K562 (cell line): ENCODE data around the gene GNAI1. TPM values are rescaled to one million over a fixed set of nuclear protein-coding genes. Genes with fewer than 3 reads are reported as not detected.

Experiments used
- ATAC-seq: fragments of 200-7000 bp; cut with Tn5 transposase; 3 replicates; pipeline ENCODE4 v1.9.1; 2020; ENCODE audit warnings: moderate library complexity
- BruUV-seq: library from RNA; stranded (reverse); fragments of 400-500 nt; replicated peaks from 2 replicates; lab custom pipeline; 2021; lab: Mats Ljungman, UMichigan
- CTCF ChIA-PET: fragments of 300-600 bp; formaldehyde crosslinking; extraction: SDS; loops from one replicate; lab custom pipeline; 2021; ENCODE audit warnings: low intra/inter-chr PET ratio; lab: Yijun Ruan, JAX
- POLR2A ChIA-PET: fragments of 300-600, 350-650 bp; sonication (Branson Sonifier 250); formaldehyde crosslinking; extraction: SDS; loops from one replicate; lab custom pipeline; 2021; ENCODE audit warnings: antibody characterized with exemption, inconsistent platforms; lab: Yijun Ruan, JAX
- DNase-seq, 4 experiments: peaks; one replicate each; pipeline versions ENCODE4 v3.0.0 to v3.0.0-alpha.2; 2011 to 2018; ENCODE audit warnings: low spot score in 3 of 4, mixed read lengths in 3 of 4; ENCODE audit errors: extremely low read depth in 1 of 4
- FAIRE-seq: peaks from 2 replicates; lab custom pipeline; 2011; peaks lifted over from hg19 to GRCh38; lab: Jason Lieb, UNC
- H2AFZ ChIP-seq: 2 replicates; pipeline ENCODE4 v1.6.0; 2011; ENCODE audit warnings: low read depth, low read length, control low read depth, inconsistent platforms
- H3K27ac ChIP-seq: fragments of 200-600 bp; 3 replicates; pipeline ENCODE4 v1.8.0; 2011; ENCODE audit warnings: low read depth, mild to moderate bottlenecking, control low read depth, inconsistent platforms, low read length, moderate library complexity, mixed read lengths; ENCODE audit errors: extremely low read depth
- H3K27me3 ChIP-seq, 2 experiments: fragments of 300-600 bp in 1 of 2; 2 replicates in 1 of 2; 3 replicates in 1 of 2; pipeline versions ENCODE4 v1.6.0 to v1.8.0; 2011; ENCODE audit warnings: inconsistent platforms in 2 of 2, low read length in 2 of 2, mild to moderate bottlenecking in 1 of 2, mixed read lengths in 1 of 2, moderate library complexity in 1 of 2; ENCODE audit not compliant: control insufficient read depth in 2 of 2, insufficient read depth in 2 of 2
- H3K36me3 ChIP-seq: fragments of 300-600 bp; 3 replicates; pipeline ENCODE4 v1.8.0; 2011; ENCODE audit warnings: mild to moderate bottlenecking, low read length, inconsistent platforms; ENCODE audit not compliant: control insufficient read depth, insufficient read depth
- H3K4me1 ChIP-seq, 2 experiments: fragments of 200-600 bp in 1 of 2; replicated peaks in 1 of 2; 2 replicates in 1 of 2; 3 replicates in 1 of 2; pipeline versions ENCODE4 v1.5.1 to v1.8.0; 2011; ENCODE audit warnings: inconsistent platforms in 2 of 2, low read length in 2 of 2, mild to moderate bottlenecking in 1 of 2, mixed read lengths in 1 of 2, moderate library complexity in 1 of 2; ENCODE audit not compliant: control insufficient read depth in 2 of 2, insufficient read depth in 2 of 2
- H3K4me2 ChIP-seq: 2 replicates; pipeline ENCODE4 v1.6.1; 2011; ENCODE audit warnings: low read length, control low read depth, inconsistent platforms, mixed read lengths; ENCODE audit not compliant: insufficient read depth
- H3K4me3 ChIP-seq: fragments of 200-600 bp; sonication (generic), shearing (Covaris generic); 2 replicates; pipeline ENCODE4 v1.5.1; 2016; ENCODE audit warnings: control low read depth, inconsistent platforms
- H3K79me2 ChIP-seq: fragments of 200-600 bp; 3 replicates; pipeline ENCODE4 v1.8.0; 2011; ENCODE audit warnings: low read length, inconsistent platforms; ENCODE audit not compliant: control insufficient read depth, insufficient read depth
- H3K9ac ChIP-seq, 2 experiments: 2 replicates each; pipeline versions ENCODE4 v1.6.0 to v1.6.1; 2011; ENCODE audit warnings: low read depth in 2 of 2, low read length in 2 of 2, control low read depth in 1 of 2, inconsistent platforms in 1 of 2, mild to moderate bottlenecking in 1 of 2, mixed read lengths in 1 of 2; ENCODE audit not compliant: insufficient read depth in 1 of 2
- H3K9me1 ChIP-seq: one replicate; pipeline ENCODE4 v1.6.0; 2011; ENCODE audit warnings: inconsistent platforms, mild to moderate bottlenecking, low read length, moderate library complexity; ENCODE audit not compliant: control insufficient read depth, insufficient read depth
- H3K9me3 ChIP-seq: replicated peaks from 2 replicates; pipeline ENCODE4 v1.5.1; 2011; ENCODE audit warnings: low read depth, low read length, inconsistent platforms; ENCODE audit not compliant: control insufficient read depth, insufficient read depth
- H4K20me1 ChIP-seq: replicated peaks from 2 replicates; pipeline ENCODE4 v1.6.1; 2011; ENCODE audit warnings: low read length, inconsistent platforms, mixed read lengths; ENCODE audit not compliant: control insufficient read depth, insufficient read depth
- ARID2 ChIP-seq: fragments of 450-650 bp; IDR thresholded peaks from 2 replicates; pipeline ENCODE4 v1.6.1; 2017; ENCODE audit warnings: antibody characterized with exemption, mild to moderate bottlenecking
- HBP1 ChIP-seq: fragments of 450-650 bp; formaldehyde crosslinking; IDR thresholded peaks from 2 replicates; pipeline ENCODE4 v1.4.0; 2022; ENCODE audit warnings: missing genetic modification characterization
- IRF2 ChIP-seq: sonication (generic); formaldehyde crosslinking; IDR thresholded peaks from 2 replicates; pipeline ENCODE4 v1.8.1; 2022; ENCODE audit warnings: mild to moderate bottlenecking, missing genetic modification reagents
- RCOR1 ChIP-seq, 2 experiments: IDR thresholded peaks; 2 replicates each; pipeline ENCODE4 v1.6.1; 2012; ENCODE audit warnings: low read depth in 2 of 2, low read length in 2 of 2, borderline replicate concordance in 1 of 2, improper control_type of control experiment in 1 of 2
- SMARCB1 ChIP-seq: IDR thresholded peaks from 2 replicates; pipeline ENCODE4 v1.6.1; 2011; ENCODE audit warnings: improper control_type of control experiment, low read depth; ENCODE audit not compliant: insufficient read length
- TAF15 ChIP-seq: fragments of 200-400 bp; formaldehyde crosslinking; IDR thresholded peaks from 2 replicates; pipeline ENCODE4 v1.6.1; 2017; ENCODE audit warnings: mild to moderate bottlenecking, low read depth, low read length, moderate library complexity
- ZFP30 ChIP-seq: fragments of 250-450 bp; sonication (Bioruptor Pico); IDR thresholded peaks from 2 replicates; pipeline ENCODE4 v1.8.0; 2022; ENCODE audit warnings: moderate library complexity, mild to moderate bottlenecking, inconsistent platforms, borderline replicate concordance
- ZNF408 ChIP-seq: fragments of 250-450 bp; sonication (Bioruptor Pico); IDR thresholded peaks from 2 replicates; pipeline ENCODE4 v1.4.0; 2020; ENCODE audit warnings: low read depth, mild to moderate bottlenecking, moderate library complexity
- ZNF444 ChIP-seq: fragments of 250-450 bp; sonication (Bioruptor Pico); IDR thresholded peaks from 2 replicates; pipeline ENCODE4 v1.4.0; 2020; ENCODE audit warnings: mild to moderate bottlenecking, moderate library complexity
- ZNF512 ChIP-seq: IDR thresholded peaks from 2 replicates; pipeline ENCODE4 v1.6.1; 2016; ENCODE audit warnings: missing genetic modification characterization, missing compliant biosample characterization
- WGBS: fragments of 100-300 bp; shearing (Covaris generic); methylation state at CpG from one replicate; pipeline ENCODE4 v1.1.6; 2016; ENCODE audit warnings: low coverage, mixed read lengths; ENCODE audit not compliant: insufficient coverage; ENCODE audit errors: missing lambda C conversion rate; 5-methylcytosine and 5-hydroxymethylcytosine counted together
- in situ Hi-C: fragments of 300-500 bp; cut with MboI; formaldehyde crosslinking; loops from 4 replicates; pipeline ENCODE4 v1.15.0; 2018; ENCODE audit warnings: inconsistent platforms, mixed read lengths
- intact Hi-C: fragments of 100-400 bp; cut with micrococcal nuclease; formaldehyde crosslinking; loops from 2 replicates; pipeline ENCODE4 v1.14.2; 2022
- polyA plus RNA-seq, 8 experiments: library from polyadenylated mRNA; depleted of rRNA in 4 of 8; stranded (reverse) in 5 of 8; unstranded in 3 of 8; fragments of >200 nt; fragmentation: Nextera tagmentation in 2 of 8; fragmentation: Illumina TruSeq in 1 of 8; extraction: Ambion mirVana in 2 of 8; extraction: Trizol in 1 of 8; gene quantifications; 2 replicates each; pipeline versions ENCODE4 v1.2.1 to v1.2.3, GENCODE V29; 2011 to 2014; ENCODE audit warnings: inconsistent platforms in 1 of 8, missing spikeins in 1 of 8
- total RNA-seq, 7 experiments: library from RNA; depleted of rRNA in 6 of 7; stranded (reverse); fragments of >200 nt in 6 of 7; fragmentation: Illumina TruSeq in 2 of 7; extraction: Trizol in 2 of 7; gene quantifications; 2 replicates each; pipeline versions ENCODE4 v1.2.1 to v1.2.3, GENCODE V29; 2011 to 2021; ENCODE audit warnings: low replicate concordance in 1 of 7

GNAI1 gene
- total and polyA plus RNA-seq, 9 of the 15 experiments (the other 6 are each of a cell fraction or from before 2014, with no cell fraction given) = 0.03 to 0.13 (median 0.08) TPM; not detected in 6

- FAIRE-seq (no peak), ATAC-seq (no peak)
- Histone ChIP-seq H3K4me3 (no peak overlapping the region), H3K9ac (no peak overlapping the region), H3K36me3 (no peaks in the 10 kb centered on the region), H2AFZ (no peak overlapping the region)
- ChIA-PET CTCF (no interaction called here), POLR2A (no interaction called here)
- intact Hi-C loops = no loop called here
- 0% methylated on average over 3 of the region's 3 CpGs for WGBS
- TF ChIP-seq TAF15 (no peak), ZNF408 (CRISPR knock-in tag) (no peak), HBP1 (no peak)
- TF ChIP-seq, all 486 proteins: peak for 0
- Histone ChIP-seq H3K79me2 (no peaks in the 10 kb centered on the region), H3K4me2 (no peak overlapping the region), H3K9me3 (no peaks in the 10 kb centered on the region), H3K27ac (no peak overlapping the region), H3K27me3 (no peaks in the 10 kb centered on the region), H3K9me1 (no peaks in the 10 kb centered on the region), H4K20me1 (no peaks in the 10 kb centered on the region), H3K4me1 (no peaks in the 10 kb centered on the region)
- DNase-seq = no peak
- in situ Hi-C loops = no loop called here
- BruUV-seq = no TSS peak
Measured at GRCh38 chr7:80204454-80204853, 69.8 kb downstream of the GNAI1 start.

- no peak overlapping the region for H2AFZ ChIP-seq
- 0% methylated on average over 1 of the region's 1 CpG for WGBS
- FAIRE-seq = no peak
- in situ Hi-C loops (no loop called here), intact Hi-C loops (no loop called here)
- ChIA-PET POLR2A (no interaction called here), CTCF (no interaction called here)
- H3K36me3 ChIP-seq = no peaks in the 10 kb centered on the region
- no peak overlapping the region for H3K27ac ChIP-seq
- no peaks in the 10 kb centered on the region for H3K9me3 ChIP-seq
- TF ChIP-seq ARID2 = no peak
- TF ChIP-seq ZNF444 (CRISPR knock-in tag) = no peak
- no peak for TF ChIP-seq SMARCB1
- TF ChIP-seq RCOR1 (IDR thresholded peaks at IDR 0.05; ENCODE audit: borderline replicate concordance in 1 of 2, low read depth in 2 of 2, low read length in 2 of 2) = no peak
- TF ChIP-seq ZFP30 (CRISPR knock-in tag) = no peak
- no peak for TF ChIP-seq ZNF512 (tag)
- no peak for TF ChIP-seq IRF2
- H3K9ac ChIP-seq = no peak overlapping the region
- no peak overlapping the region for H3K4me3 ChIP-seq
- H3K9me1 ChIP-seq = no peaks in the 10 kb centered on the region
- no TSS peak for BruUV-seq
- H3K4me1 ChIP-seq = no peaks in the 10 kb centered on the region
- H4K20me1 ChIP-seq = no peaks in the 10 kb centered on the region
- H3K79me2 ChIP-seq = no peaks in the 10 kb centered on the region
- no peaks in the 10 kb centered on the region for H3K27me3 ChIP-seq
- H3K4me2 ChIP-seq = no peak overlapping the region
- no peak for DNase-seq
- ATAC-seq = no peak
Measured at GRCh38 chr7:80204919-80205318, 70.3 kb downstream of the GNAI1 start.
